Endothelial cell of umbilical vein (primary cell): ENCODE measurements around the gene MOCS1. TPM values are rescaled to one million over a fixed set of nuclear protein-coding genes. Genes with fewer than 3 reads are reported as not detected.

ENCODE experiments used
- BruUV-seq: library from RNA; stranded (reverse); fragments of 400-500 nt; replicated peaks from 2 replicates; lab custom pipeline; 2021; lab: Mats Ljungman, UMichigan
- CTCF ChIA-PET: fragments of 300-600, 350-600 bp; sonication (Branson Sonifier 250); formaldehyde crosslinking; loops from one replicate; lab custom pipeline; 2021; ENCODE audit warnings: antibody characterized with exemption, inconsistent platforms; lab: Charles Lee
- POLR2A ChIA-PET: fragments of 300-600, 350-600 bp; sonication (Branson Sonifier 250); formaldehyde crosslinking; loops from one replicate; lab custom pipeline; 2021; ENCODE audit warnings: antibody characterized with exemption, inconsistent platforms; lab: Charles Lee
- DNase-seq: peaks from one replicate; pipeline ENCODE4 v3.0.0-alpha.2; 2011; ENCODE audit warnings: low read depth, low spot score
- FAIRE-seq: peaks from 2 replicates; lab custom pipeline; 2011; peaks lifted over from hg19 to GRCh38; lab: Jason Lieb, UNC
- H2AFZ ChIP-seq: 2 replicates; pipeline ENCODE4 v1.6.0; 2012; ENCODE audit warnings: low read depth, low read length, control low read depth, inconsistent platforms
- H3K27ac ChIP-seq: 2 replicates; pipeline ENCODE4 v1.5.1; 2011; ENCODE audit warnings: low read depth, mild to moderate bottlenecking, control low read depth, low read length, moderate library complexity; ENCODE audit not compliant: insufficient read depth
- H3K27me3 ChIP-seq, 2 experiments: 2 replicates each; pipeline versions ENCODE4 v1.6.0 to v1.6.1; 2011; ENCODE audit warnings: low read length in 2 of 2, mixed read lengths in 1 of 2; ENCODE audit not compliant: control insufficient read depth in 2 of 2, insufficient read depth in 2 of 2
- H3K36me3 ChIP-seq, 2 experiments: 2 replicates in 1 of 2; 3 replicates in 1 of 2; pipeline ENCODE4 v1.5.1; 2011; ENCODE audit warnings: low read length in 2 of 2, mild to moderate bottlenecking in 1 of 2, moderate library complexity in 1 of 2; ENCODE audit not compliant: control insufficient read depth in 2 of 2, insufficient read depth in 2 of 2; ENCODE audit errors: extremely low read depth in 1 of 2
- H3K4me1 ChIP-seq: 3 replicates; pipeline ENCODE4 v1.5.1; 2011; ENCODE audit warnings: mild to moderate bottlenecking, low read length; ENCODE audit not compliant: control insufficient read depth, insufficient read depth; ENCODE audit errors: extremely low read depth
- H3K4me2 ChIP-seq: 2 replicates; pipeline ENCODE4 v1.6.1; 2011; ENCODE audit warnings: low read length, control low read depth, mixed read lengths; ENCODE audit not compliant: insufficient read depth
- H3K4me3 ChIP-seq, 3 experiments: fragments of 200-600 bp in 1 of 3; sonication (generic), shearing (Covaris generic) in 1 of 3; replicated peaks in 1 of 3; 2 replicates each; pipeline ENCODE4 v1.5.1; 2011 to 2016; ENCODE audit warnings: control low read depth in 3 of 3, low read length in 3 of 3, mild to moderate bottlenecking in 2 of 3, inconsistent platforms in 1 of 3, low read depth in 1 of 3, moderate library complexity in 1 of 3; ENCODE audit not compliant: insufficient read depth in 1 of 3
- H3K79me2 ChIP-seq: 2 replicates; pipeline ENCODE4 v1.6.0; 2012; ENCODE audit warnings: low read length, inconsistent platforms; ENCODE audit not compliant: control insufficient read depth, insufficient read depth
- H3K9ac ChIP-seq: replicated peaks from 2 replicates; pipeline ENCODE3; 2011; ENCODE audit warnings: low read length, control low read depth; ENCODE audit not compliant: insufficient read depth; ENCODE audit errors: extremely low read depth
- H3K9me1 ChIP-seq: replicated peaks from 3 replicates; pipeline ENCODE4 v1.6.0; 2011; ENCODE audit warnings: mild to moderate bottlenecking, low read length; ENCODE audit not compliant: control insufficient read depth, insufficient read depth; ENCODE audit errors: extremely low read depth
- H3K9me3 ChIP-seq: replicated peaks from 2 replicates; pipeline ENCODE4 v1.5.1; 2012; ENCODE audit warnings: low read length, inconsistent platforms; ENCODE audit not compliant: control insufficient read depth, insufficient read depth
- H4K20me1 ChIP-seq: replicated peaks from 2 replicates; pipeline ENCODE3; 2011; ENCODE audit warnings: mild to moderate bottlenecking, low read length; ENCODE audit not compliant: control insufficient read depth, insufficient read depth; ENCODE audit errors: extremely low read depth
- EZH2 ChIP-seq: IDR thresholded peaks from 2 replicates; pipeline ENCODE4 v1.6.1; 2012; ENCODE audit warnings: borderline replicate concordance, low read depth, mild to moderate bottlenecking, moderate library complexity, low read length, inconsistent platforms; ENCODE audit not compliant: severe bottlenecking
- FOS ChIP-seq: IDR thresholded peaks from 2 replicates; pipeline ENCODE4 v1.6.1; 2011; ENCODE audit warnings: mild to moderate bottlenecking, low read length, moderate library complexity, borderline replicate concordance; ENCODE audit not compliant: insufficient read depth
- GATA2 ChIP-seq: IDR thresholded peaks from 2 replicates; pipeline ENCODE4 v1.7.0; 2011; ENCODE audit warnings: low read depth, mild to moderate bottlenecking, moderate library complexity, mixed read lengths, low read length; ENCODE audit not compliant: insufficient read length, insufficient read depth
- JUN ChIP-seq: IDR thresholded peaks from 2 replicates; pipeline ENCODE4 v1.6.1; 2011; ENCODE audit warnings: borderline replicate concordance, low read depth; ENCODE audit not compliant: insufficient read length, insufficient read depth
- MYC ChIP-seq: IDR thresholded peaks from one replicate; pipeline ENCODE4 v1.6.1; 2011; ENCODE audit warnings: mild to moderate bottlenecking, low read depth, low read length
- POLR2A ChIP-seq: IDR thresholded peaks from 2 replicates; pipeline ENCODE4 v1.6.1; 2012; ENCODE audit warnings: low read depth, mild to moderate bottlenecking, control low read depth, low read length
- POLR2AphosphoS5 ChIP-seq: IDR thresholded peaks from 2 replicates; pipeline ENCODE4 v1.6.1; 2012; ENCODE audit warnings: low read depth, mild to moderate bottlenecking, control low read depth, low read length, moderate library complexity; ENCODE audit not compliant: insufficient read depth
- dilution Hi-C: fragments of 300-500 bp; cut with MboI; formaldehyde crosslinking; loops from one replicate; pipeline ENCODE4 v1.15.0; 2019; ENCODE audit warnings: low sequenced_read_pairs; ENCODE audit not compliant: extremely low pct_ligation_motif_present
- intact Hi-C: fragments of 100-400 bp; cut with micrococcal nuclease; formaldehyde crosslinking; loops from one replicate; pipeline ENCODE4 v1.10.0; 2022
- polyA plus RNA-seq, 4 experiments: library from polyadenylated mRNA; depleted of rRNA in 3 of 4; stranded (reverse) in 3 of 4; unstranded in 1 of 4; fragments of >200 nt; gene quantifications; 2 replicates each; pipeline versions ENCODE4 v1.2.1 to v1.2.3, GENCODE V29; 2011 to 2012; ENCODE audit warnings: missing spikeins in 1 of 4
- total RNA-seq: library from RNA; stranded (reverse); gene quantifications from 2 replicates; pipeline ENCODE4 v1.2.3, GENCODE V29; 2021
- TF ChIP-seq, protein P1 (sequence below): IDR thresholded peaks from 2 replicates; pipeline ENCODE4 v1.6.1; 2011; ENCODE audit not compliant: insufficient read depth, insufficient read length
- TF ChIP-seq, protein P2 (sequence below), 2 donors: IDR thresholded peaks; 1 replicate in 1 of 2; 2 replicates in 1 of 2; pipeline ENCODE4 v1.5.1; 2011; ENCODE audit warnings: low read length in 2 of 2, mild to moderate bottlenecking in 2 of 2, moderate library complexity in 2 of 2, control low read depth in 1 of 2, inconsistent platforms in 1 of 2, low read depth in 1 of 2; ENCODE audit not compliant: insufficient read depth in 1 of 2; ENCODE audit errors: extremely low read depth in 1 of 2

Gene MOCS1
- total and polyA plus RNA-seq, 2 donors (not counting 3 experiments of a cell fraction or from before 2014, with no cell fraction given) = 8.3 to 12.8 TPM

- FAIRE-seq = no peak
Observed at GRCh38 chr6:39881851-39882530, 52.3 kb downstream of the MOCS1 start.

More at GRCh38 chr6:39881851-39882530, 52.3 kb downstream of the MOCS1 start:
- Histone ChIP-seq H3K27ac (no peak overlapping the region), H2AFZ (peak overlapping the region; percentile 61), H3K9me3 (no peaks in the 10 kb centered on the region), H3K4me2 (no peak overlapping the region), H3K9me1 (no peaks in the 10 kb centered on the region), H4K20me1 (no peaks in the 10 kb centered on the region), H3K4me1 (peaks cover 16% of the 10 kb centered on the region), H3K79me2 (no peaks in the 10 kb centered on the region), H3K36me3 (no peaks in the 10 kb centered on the region), H3K4me3 (no peak overlapping the region), H3K9ac (no peak overlapping the region), H3K27me3 (peaks cover 0 to under 1% of the 10 kb centered on the region in 2 experiments)
- ChIA-PET CTCF (interaction anchor here (1.0 to 4.7 kb wide), 4 partner anchors 9 to 17 kb away, joined by 3 to 47 read pairs (median 4); no protein-coding TSS in a partner anchor), POLR2A (no interaction called here)
- no TSS peak for BruUV-seq
- intact Hi-C loops = loop anchor here (10.0 kb wide), 2 partner anchors 157 to 1113 kb away; partner anchors contain the start of gene KIF6
- no peak for TF ChIP-seq POLR2AphosphoS5
- TF ChIP-seq MYC = no peak
- TF ChIP-seq, protein P1, sequence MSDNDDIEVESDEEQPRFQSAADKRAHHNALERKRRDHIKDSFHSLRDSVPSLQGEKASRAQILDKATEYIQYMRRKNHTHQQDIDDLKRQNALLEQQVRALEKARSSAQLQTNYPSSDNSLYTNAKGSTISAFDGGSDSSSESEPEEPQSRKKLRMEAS = no peak
- TF ChIP-seq FOS = no peak
- TF ChIP-seq, protein P2, sequence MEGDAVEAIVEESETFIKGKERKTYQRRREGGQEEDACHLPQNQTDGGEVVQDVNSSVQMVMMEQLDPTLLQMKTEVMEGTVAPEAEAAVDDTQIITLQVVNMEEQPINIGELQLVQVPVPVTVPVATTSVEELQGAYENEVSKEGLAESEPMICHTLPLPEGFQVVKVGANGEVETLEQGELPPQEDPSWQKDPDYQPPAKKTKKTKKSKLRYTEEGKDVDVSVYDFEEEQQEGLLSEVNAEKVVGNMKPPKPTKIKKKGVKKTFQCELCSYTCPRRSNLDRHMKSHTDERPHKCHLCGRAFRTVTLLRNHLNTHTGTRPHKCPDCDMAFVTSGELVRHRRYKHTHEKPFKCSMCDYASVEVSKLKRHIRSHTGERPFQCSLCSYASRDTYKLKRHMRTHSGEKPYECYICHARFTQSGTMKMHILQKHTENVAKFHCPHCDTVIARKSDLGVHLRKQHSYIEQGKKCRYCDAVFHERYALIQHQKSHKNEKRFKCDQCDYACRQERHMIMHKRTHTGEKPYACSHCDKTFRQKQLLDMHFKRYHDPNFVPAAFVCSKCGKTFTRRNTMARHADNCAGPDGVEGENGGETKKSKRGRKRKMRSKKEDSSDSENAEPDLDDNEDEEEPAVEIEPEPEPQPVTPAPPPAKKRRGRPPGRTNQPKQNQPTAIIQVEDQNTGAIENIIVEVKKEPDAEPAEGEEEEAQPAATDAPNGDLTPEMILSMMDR (IDR thresholded peaks at IDR 0.05; ENCODE audit: extremely low read depth in 1 of 2, insufficient read depth in 1 of 2, low read depth in 1 of 2, low read length in 2 of 2) = no peak
- TF ChIP-seq JUN = no peak
- TF ChIP-seq POLR2A = no peak
- TF ChIP-seq GATA2 = no peak
- TF ChIP-seq EZH2 = no peak
- dilution Hi-C loops = no loop called here
- peak; percentile 8 for DNase-seq
